SHP77 (cell line): ENCODE measurements around the gene DENND11.

Experiments
- DNase-seq, 2 experiments: peaks; one replicate each; lab custom pipeline; 2025; lab: John Stamatoyannopoulos, UW

The DENND11 gene

DNA sequence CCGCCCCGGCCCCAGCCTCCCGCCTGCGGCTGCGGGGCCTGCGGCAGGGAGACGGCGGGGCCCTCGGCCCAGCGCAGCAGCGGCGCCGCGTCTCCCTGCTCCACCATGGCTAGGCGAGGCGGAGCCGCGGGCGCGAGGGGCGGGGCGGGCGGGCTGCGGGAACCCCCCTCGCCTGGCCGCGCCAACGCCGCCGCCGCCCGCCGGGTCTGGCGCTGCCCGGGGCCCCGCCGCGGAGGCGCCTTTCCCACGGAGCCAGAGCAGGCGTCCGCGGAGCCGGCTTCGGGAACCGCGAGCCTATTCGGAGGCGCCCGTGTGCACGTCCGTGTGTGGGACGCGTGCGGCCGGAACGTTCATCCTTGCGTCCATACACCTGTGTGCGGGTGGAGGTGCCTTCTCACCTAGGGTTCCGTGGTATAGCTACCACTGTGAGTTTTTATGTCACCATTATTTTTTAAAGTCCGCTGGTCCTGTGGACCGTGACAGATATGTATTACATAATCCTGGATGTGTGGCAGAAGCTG is at the start of gene DENND11:
Gene DENND11, minus strand, starts transcription at position 120 of the 521 bp plus-strand sequence. Its CDS starts 13 bp downstream, at position 107.
- DNase-seq: peak in 1 of 2 experiments; percentile 41

DNA sequence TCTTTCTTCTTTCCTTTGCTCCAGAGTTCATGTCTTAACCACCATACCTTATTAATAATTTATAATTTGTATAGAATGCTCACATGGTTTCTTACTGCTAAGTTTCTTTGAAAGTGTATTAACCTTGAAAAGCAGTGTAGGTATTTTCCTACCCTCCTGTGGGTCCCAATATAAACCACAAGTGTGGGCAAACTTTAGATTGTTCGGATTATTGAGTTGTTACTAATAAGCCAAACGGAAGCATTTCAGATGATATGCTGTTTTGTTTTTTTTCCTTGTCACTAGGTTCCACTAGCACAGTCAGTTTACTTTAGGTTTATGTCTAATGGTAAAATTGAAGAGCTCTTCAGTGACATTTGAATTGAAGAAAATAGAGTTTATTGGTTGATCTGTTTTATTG is 46.4 kb upstream of the DENND11 start:
- no peak for DNase-seq

GRCh38 chr7:141744131-141744530 is 42.2 kb upstream of the DENND11 start:
- no peak for DNase-seq

DNA sequence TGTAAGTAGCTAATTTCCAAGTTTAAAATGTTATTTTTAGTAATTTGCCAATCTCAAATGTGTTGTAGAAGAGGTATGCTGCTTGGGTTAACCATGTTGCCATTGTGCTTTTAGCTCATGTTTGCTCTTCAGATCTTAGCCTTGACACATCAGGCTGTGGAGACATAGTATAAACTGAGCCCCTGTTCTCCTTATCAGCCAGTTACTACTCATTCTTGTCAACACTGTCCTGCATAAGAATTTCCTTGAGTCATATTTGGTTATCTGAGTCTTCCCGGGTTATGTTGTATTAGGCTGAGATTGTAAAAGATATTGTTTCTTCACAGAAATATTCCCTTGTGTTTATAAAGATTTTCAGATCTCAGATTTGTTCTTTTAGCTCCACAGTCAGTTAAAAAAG is 40.3 kb upstream of the DENND11 start:
- no peak for DNase-seq

- DNase-seq: no peak
Measured at GRCh38 chr7:141739250-141739649, 37.3 kb upstream of the DENND11 start.

- DNase-seq: no peak
Measured at GRCh38 chr7:141738592-141739013, 36.6 kb upstream of the DENND11 start.

DNA sequence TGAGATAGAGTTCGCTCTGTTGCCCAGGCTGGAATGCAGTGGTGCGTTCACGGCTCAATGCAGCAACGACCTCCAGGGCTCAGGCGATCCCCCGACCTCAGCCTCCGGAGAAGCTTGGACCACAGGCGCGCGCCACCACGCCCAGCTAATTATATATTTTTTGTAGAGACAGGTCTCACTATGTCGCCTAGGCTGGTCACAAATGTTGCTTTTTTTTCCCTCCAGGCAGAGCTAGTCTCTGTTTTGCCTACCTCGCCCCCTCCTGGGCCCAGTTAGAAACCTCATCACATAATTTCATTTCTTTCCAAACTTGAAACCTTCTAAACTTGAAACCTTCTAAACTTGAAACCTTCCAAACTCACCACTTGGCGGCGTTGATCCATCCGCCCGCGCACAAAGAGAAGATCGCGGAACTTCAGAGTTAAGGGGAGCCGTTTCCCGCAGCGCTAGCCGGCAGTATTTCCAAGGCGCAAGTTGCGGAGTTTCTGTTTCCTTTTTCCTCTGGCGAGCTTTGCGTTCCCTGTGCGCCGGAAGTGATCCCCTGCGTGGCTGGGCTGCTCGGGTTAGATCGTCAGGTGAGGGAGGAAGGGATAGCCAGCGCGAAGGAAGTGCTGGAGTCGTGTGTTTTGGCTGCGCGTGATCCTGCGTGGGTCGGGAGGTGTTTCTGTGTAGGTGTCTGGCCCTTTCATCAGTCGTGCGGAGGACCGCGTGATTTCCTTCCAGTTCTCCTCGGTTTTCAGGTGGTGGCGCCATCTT is 36.0 kb upstream of the DENND11 start, which contains the start of gene SSBP1:
Gene SSBP1, plus strand, starts transcription at position 523 of the 756 bp plus-strand sequence. CDS start 809 bp downstream, outside the sequence.
- peak; percentile 92 to 96 for DNase-seq

DNA sequence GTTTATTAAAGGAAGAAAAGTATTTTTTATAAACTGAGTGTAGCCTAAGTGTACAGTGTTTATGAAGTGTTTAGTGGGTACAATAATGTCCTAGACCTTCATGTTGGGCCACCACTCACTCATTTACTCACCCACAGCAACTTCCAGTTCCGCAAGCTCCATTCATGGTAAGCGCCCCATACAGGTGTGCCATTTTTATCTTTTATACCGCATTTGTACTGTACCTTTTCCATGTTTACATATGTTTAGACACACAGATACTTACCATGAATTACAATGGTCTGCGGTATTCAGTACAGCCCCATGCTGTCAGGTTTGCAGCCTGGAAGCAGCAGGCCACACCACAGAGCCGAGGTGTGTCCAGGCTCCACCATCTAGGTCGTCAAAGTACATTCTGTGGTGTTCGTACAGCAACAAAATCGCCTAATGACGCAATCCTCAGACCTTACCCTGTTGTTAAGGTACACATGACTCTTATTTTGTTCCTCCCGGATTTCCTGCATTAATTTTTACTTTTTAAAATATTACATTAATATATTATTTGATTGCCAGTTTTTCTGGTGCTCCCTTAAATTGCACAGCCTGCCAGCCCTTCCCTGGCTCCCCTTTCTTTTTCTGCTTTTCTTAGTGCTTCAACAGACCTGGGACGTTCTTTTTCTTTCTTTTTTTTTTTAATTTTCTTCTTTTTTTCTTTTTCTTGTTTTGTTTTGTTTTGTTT is 35.3 kb upstream of the DENND11 start:
- peak in 1 of 2 experiments; percentile 15 for DNase-seq

DNA sequence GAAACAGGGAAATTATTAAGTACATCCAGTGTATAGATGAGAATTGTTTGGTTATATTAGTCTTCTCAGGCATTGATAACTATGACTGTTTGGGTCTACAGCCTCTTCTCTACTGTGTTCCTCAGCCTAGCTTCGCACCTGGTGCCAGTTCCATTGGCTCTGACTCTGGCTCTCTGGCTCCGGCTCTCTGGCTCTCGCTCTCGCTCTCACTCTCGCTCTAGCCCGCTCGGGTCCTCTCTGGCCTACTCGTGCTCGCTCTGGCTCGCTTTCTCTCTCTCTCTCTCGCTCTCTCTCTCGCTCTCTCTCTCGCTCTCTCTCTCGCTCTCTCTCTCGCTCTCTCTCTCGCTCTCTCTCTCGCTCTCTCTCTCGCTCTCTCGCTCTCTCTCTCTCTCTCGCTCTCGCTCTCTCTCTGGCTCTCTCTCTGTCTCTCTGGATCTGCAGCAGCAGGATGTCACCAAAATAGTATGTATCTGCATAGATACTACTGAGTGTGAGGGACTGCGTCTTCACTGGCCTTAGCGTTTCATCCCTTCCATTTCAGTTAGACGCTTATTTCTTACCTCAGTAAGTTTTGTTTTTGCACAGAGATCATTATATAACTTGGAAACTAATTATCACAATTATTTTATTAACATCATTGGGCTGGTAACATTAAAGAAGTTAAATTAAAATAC is 29.6 kb upstream of the DENND11 start:
- no peak for DNase-seq

DNA sequence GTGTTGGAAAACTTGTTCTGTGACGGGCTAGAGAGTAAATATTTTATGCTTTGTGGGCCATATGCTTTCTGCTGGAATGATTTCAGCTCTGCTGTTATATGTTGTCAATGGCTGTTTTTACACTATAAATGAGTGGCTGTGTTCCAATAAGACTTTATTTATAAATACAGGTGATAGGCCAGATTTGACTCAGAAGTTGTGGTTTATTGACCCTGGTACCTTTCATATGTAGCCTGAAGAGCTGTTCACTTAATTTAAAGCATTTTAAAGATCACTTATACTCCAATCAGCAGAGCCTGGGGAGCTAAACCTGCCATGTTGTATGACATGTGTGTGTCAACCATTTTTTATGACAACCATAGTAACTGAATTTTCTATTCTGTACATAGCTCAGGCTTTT is 27.1 kb upstream of the DENND11 start:
- DNase-seq: no peak

DNA sequence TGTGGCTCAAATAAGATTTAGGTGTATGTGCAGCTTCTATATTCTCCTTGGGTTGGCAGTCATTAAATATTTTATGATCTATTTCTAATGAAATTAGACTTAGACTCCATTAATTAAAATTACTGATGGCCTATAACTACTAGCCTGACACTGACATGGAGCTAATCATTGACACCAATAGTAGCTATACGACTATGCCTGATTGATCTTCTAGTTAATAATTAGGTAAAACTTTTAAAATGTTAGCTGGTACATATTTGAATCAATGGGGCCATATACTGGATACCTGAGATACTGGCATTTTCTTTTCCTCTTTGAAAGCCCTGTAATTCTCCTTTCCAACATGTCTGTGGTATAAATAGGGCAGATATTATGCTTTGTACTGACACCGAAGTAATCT is 20.6 kb upstream of the DENND11 start:
- DNase-seq: no peak

- DNase-seq: no peak
Measured at GRCh38 chr7:141717450-141717849, 15.5 kb upstream of the DENND11 start.

DNA sequence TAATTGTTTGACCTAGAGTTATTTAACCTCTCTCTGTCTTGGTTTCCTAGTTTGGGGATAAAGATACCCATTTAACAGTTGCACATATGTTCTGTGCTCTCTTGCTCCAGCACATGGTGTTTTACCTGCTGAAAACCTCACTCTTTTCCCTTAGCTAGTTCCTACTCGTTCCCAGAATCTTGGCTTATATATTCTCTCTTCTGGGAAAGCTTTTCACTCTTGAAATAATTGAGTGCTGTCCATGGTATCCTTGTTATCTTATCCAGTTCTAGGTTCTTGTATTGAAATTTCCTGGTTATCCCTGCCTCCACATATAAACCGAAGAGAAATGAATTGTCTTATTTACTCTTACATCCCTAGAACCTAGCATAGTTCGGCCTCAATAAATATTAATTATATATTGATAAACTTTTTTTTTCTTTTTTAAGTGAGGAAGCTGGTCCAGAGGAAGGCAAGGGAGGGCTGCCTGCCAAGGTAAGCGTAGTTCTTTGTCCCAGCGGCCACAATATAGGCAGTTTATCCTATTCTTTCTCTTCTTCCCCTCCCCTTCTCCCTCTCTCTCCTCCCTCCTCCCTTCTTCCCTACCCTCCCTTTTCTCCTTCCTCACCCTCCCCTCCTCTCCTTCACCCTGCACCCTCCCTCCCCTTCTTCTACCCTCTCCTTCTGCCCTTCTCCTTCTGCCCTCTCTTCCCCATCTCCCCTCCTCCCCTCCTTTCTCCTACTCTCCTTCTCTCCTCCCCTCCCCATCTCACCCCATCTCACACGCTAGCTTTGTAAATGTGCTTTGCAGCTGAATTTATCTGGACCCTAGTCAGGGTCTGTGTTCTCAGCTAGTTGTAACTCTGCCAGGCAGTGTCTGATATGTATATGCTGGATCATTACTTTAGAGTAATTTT is 14.1 kb upstream of the DENND11 start:
- DNase-seq: no peak

DNA sequence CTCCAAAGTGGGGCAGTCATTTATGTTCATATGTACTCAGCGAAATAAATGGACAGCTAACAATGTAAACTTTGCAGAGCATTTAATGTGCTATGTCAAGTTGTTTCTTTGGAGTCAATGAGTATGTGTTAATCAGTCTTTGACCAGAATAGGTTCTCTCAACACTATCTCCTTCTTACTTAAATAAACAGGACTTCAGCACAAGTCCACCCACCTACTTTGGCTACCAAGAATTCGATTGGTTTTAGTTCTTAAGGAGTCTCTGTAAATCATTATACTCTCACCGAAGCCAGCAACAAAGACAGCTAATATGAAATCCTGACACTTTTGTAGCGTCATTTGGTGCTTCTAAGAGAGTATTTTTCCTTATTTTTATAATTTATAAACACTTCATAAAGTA is 13.1 kb upstream of the DENND11 start:
- no peak for DNase-seq

- DNase-seq: no peak
Measured at GRCh38 chr7:141714571-141714970, 12.6 kb upstream of the DENND11 start.

DNA sequence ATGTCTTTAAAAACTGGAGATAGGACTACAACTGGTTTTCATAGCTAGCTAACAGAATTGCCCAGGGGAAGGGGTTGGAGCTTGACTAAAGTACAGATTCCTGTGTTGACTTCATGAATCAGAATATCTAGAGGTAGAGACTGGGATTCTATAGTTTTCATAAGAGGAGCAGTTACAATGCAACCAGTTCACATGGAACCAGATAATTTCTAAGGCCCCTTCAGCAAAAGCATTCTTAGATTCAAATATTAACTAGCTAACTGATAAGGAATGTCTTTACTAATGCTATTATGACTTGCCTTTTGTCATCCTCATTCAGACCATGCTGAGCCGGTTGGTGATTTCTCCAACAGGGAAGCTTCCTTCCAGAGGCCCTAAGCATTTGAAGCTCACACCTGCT is 11.9 kb upstream of the DENND11 start:
- DNase-seq: no peak

DNA sequence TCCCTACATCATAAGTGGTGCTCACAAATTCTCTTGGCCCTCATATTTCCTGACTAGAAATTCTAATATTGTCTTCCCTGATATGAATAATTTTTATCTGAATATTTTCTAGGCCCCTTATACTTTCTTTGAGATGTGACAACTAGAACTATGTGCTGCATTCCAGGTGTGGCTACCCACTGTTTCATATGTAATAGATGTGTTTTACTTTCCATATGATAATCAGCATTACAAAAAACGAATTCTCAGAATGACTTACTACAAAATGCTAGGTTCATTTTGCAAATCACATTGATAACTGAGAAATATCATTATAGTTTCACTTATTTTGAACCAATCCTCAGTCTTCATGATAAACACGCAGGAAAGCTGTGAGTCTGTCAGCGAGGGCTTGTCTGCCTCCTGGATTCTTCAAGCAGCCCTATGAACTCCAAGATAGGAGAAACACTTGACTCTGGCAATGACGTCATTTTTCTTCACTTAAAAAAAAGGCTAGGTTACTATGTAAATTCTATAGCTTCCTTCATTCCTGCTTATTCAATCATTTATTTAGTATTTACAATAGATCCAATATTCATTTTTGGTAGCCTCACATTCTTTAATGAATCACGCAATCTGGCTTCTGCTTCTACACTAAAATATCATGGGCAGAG is 10.8 kb upstream of the DENND11 start:
- no peak for DNase-seq

DNA sequence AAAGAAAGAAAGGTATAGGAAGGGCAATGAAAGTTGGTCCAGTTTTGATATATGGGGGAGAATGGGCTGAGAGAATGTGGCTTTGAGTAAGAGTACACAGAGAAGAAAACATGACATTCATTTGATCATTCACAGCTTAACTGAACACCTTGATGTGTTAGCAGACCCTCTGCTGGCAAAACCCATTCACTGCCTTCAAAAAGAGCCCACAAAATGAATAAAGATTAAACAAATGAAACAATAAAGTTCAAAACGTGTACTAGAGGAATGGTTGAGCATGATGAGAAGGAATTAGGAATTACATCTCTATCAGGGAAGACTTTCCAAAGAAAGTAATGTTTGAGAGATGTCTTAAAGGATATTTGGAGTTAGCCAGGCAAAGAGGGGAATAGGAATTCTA is 8.3 kb upstream of the DENND11 start:
- no peak for DNase-seq

DNA sequence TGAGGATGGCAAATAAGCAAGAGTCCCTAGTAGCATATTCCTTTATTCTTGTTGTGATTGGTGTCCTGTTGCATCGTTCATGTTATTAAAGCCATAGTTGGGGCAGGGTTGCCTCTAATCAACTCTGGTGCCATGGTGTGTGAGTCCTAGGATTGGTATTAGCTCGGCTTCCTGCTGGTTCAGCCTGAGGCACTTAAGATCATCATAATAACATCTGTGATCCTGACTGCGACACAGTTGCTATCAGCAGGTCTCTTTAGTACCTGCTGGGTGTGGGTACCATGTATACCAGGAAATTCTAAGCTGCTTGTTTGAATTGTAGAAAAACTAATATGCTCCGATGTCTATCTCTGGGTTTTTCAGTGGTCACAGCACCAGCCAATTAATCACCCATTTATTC is 7.8 kb upstream of the DENND11 start:
- DNase-seq: no peak

GRCh38 chr7:141709318-141709717 is 7.4 kb upstream of the DENND11 start:
- no peak for DNase-seq

DNA sequence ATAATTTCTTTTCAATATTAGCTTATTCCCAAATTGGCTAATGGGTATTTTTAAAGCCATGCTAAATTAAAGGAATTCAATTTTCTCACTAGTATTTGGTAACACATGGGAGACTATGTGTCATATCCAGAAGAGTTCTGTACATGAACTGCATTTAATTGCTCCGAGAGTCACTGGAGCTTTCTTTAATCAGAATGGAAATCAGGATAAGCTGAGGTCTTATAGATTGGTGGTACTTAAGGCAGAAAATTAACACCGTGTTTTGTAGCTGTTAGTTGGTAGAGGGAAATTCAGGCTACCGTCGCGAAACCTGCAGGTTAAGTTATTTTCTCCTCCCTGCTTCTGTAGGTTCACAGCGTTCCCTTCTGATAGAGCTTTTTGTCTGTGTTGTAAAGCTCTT is 6.4 kb upstream of the DENND11 start, which contains the start of gene WEE2:
Gene WEE2, plus strand, starts transcription at position 3 of the 400 bp plus-strand sequence. CDS start 406 bp downstream, outside the sequence.
- no peak for DNase-seq
